HFFc6 (cell line): ENCODE data around the gene DPEP3. TPM values are rescaled to one million over a fixed set of nuclear protein-coding genes. Genes with fewer than 3 reads are reported as not detected.
A peak's percentile ranks its signal among the peaks of the same experiment; 100 is the strongest.

ENCODE experiments used
- DNase-seq: peaks from one replicate; pipeline ENCODE4 v3.0.0-alpha.2; 2018
- H3K27ac Mint-ChIP-seq: 2 replicates; pipeline ENCODE4 v1.8.0; 2020; ENCODE audit warnings: mild to moderate bottlenecking, mixed read lengths
- H3K27me3 Mint-ChIP-seq: 2 replicates; pipeline ENCODE4 v1.8.0; 2021; ENCODE audit warnings: mild to moderate bottlenecking, moderate library complexity, mixed read lengths; ENCODE audit not compliant: insufficient read depth
- H3K36me3 Mint-ChIP-seq: 2 replicates; pipeline ENCODE4 v1.8.0; 2021; ENCODE audit warnings: low read depth, mixed read lengths
- H3K4me1 Mint-ChIP-seq: 2 replicates; pipeline ENCODE4 v1.8.0; 2020; ENCODE audit warnings: low read depth, mixed read lengths
- H3K4me3 Mint-ChIP-seq: 2 replicates; pipeline ENCODE4 v1.8.0; 2020; ENCODE audit warnings: mild to moderate bottlenecking, moderate library complexity, mixed read lengths
- H3K9me3 Mint-ChIP-seq: 2 replicates; pipeline ENCODE4 v1.8.0; 2020; ENCODE audit warnings: mild to moderate bottlenecking, mixed read lengths
- CTCF ChIP-seq: fragments of 200-600 bp; sonication (generic); IDR thresholded peaks from 2 replicates; pipeline ENCODE4 v1.5.0; 2021; ENCODE audit warnings: antibody characterized with exemption, mild to moderate bottlenecking
- total RNA-seq, 6 experiments: library from RNA; stranded (reverse); fragmentation: NEBNext Ultra II Directional; extraction: Animal tissue kit (Norgen Biotek cat#: 25700); gene quantifications; 2 replicates in 1 of 6; 3 replicates in 5 of 6; pipeline ENCODE4 v1.2.3, GENCODE V29; 2021

The DPEP3 gene
- total RNA-seq, 6 experiments from 2014 or later = not detected

- peaks cover 8% of the 10 kb centered on the region for H3K27me3 Mint-ChIP-seq
- no peaks in the 10 kb centered on the region for H3K9me3 Mint-ChIP-seq
- peak overlapping the region; percentile 100 for H3K4me3 Mint-ChIP-seq
- peaks cover 29% of the 10 kb centered on the region for H3K36me3 Mint-ChIP-seq
- no peak for DNase-seq
- peak overlapping the region; percentile 80 for H3K27ac Mint-ChIP-seq
- H3K4me1 Mint-ChIP-seq = peaks cover 36% of the 10 kb centered on the region
- TF ChIP-seq CTCF = no peak
Observed at GRCh38 chr16:67969254-67970039, 10.9 kb downstream of the DPEP3 start.

GRCh38 chr16:67968400-67969253 lies 11.7 kb downstream of the DPEP3 start, which contains the start of gene SLC12A4:
TSS of gene SLC12A4 (minus strand) at chr16:67968637. CDS start at chr16:67968553, 84 bp downstream.
- Mint-ChIP-seq H3K36me3 (peaks cover 33% of the 10 kb centered on the region), H3K27ac (peak within 1 kb of the TSS; percentile 97), H3K4me3 (peak within 1 kb of the TSS; percentile 100), H3K27me3 (peaks cover 7% of the 10 kb centered on the region; the same call in 1 of the 2 replicates), H3K9me3 (no peaks in the 10 kb centered on the region), H3K4me1 (peaks cover 40% of the 10 kb centered on the region)
- DNase-seq = peak; percentile 44
- TF ChIP-seq CTCF = no peak

- H3K36me3 Mint-ChIP-seq = peaks cover 35% of the 10 kb centered on the region
- peaks cover 42% of the 10 kb centered on the region for H3K4me1 Mint-ChIP-seq
- no peak for DNase-seq
Observed at GRCh38 chr16:67967958-67968399, 12.3 kb downstream of the DPEP3 start.

GRCh38 chr16:67967183-67967957 lies 12.9 kb downstream of the DPEP3 start:
- Mint-ChIP-seq H3K36me3 (peaks cover 41% of the 10 kb centered on the region), H3K27me3 (peaks cover 5% of the 10 kb centered on the region; the same call in 1 of the 2 replicates), H3K4me1 (peaks cover 48% of the 10 kb centered on the region), H3K27ac (peak overlapping the region; percentile 97), H3K4me3 (peak overlapping the region; percentile 100), H3K9me3 (no peaks in the 10 kb centered on the region)
- DNase-seq = peak; percentile 45
- no peak for TF ChIP-seq CTCF

More at GRCh38 chr16:67967958-67968399, 12.3 kb downstream of the DPEP3 start:
- Mint-ChIP-seq H3K27me3 (peaks cover 6% of the 10 kb centered on the region; the same call in 1 of the 2 replicates), H3K9me3 (no peaks in the 10 kb centered on the region), H3K4me3 (peak overlapping the region; percentile 100), H3K27ac (peak overlapping the region; percentile 97)
- no peak for TF ChIP-seq CTCF
